Hematopoietic multipotent progenitor cell treated with erythropoietin and hydrocortisone succinate and interleukin-3 and kit ligand, for 6 days (in vitro differentiated cells): ENCODE measurements around the gene CAPG.
A peak's percentile ranks its signal among the peaks of the same experiment; 100 is the strongest.

Experiments
- DNase-seq: peaks from one replicate; pipeline ENCODE4 v3.0.0-alpha.2; 2015

The CAPG gene

DNA sequence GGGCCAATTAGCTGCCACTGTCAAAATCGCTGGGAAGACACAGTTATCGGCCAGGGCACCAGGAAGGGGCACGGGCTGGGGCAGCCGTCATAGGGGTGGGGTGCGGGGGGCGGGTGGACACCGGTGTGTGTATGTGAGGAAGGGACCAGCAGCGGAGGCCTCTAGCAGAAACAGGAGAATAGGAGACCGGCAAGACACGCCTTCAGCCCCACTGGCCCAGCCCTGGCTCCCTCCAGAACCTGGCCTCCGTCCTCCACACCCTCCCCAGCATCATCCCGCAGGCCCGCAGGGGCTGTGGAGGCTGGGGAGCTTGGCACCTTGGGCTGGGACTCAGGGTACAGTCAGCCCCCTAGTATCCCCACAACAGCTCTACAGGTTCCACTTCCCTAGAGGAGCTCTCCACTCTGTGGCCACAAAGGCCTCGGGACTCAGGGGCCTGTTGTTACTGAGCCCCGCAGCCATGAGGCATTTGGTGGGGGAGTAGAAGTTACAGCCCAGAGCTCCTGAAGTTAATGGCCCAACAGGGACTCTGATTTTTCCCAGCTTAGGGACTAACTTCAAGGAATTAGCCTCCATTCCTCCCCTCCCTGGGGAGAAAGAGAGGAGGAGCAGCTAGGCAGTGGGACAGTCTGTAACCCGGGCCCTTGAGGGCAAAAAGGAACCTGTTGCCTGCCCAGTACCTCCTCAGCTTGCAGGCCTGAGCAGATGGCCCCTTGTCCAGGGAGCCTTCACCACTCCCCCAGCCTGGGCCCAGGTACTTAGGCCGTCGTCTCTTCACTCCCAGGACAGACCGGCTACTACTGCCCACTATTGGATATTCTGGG lies 28.2 kb upstream of the CAPG start:
- peak; percentile 33 for DNase-seq

DNA sequence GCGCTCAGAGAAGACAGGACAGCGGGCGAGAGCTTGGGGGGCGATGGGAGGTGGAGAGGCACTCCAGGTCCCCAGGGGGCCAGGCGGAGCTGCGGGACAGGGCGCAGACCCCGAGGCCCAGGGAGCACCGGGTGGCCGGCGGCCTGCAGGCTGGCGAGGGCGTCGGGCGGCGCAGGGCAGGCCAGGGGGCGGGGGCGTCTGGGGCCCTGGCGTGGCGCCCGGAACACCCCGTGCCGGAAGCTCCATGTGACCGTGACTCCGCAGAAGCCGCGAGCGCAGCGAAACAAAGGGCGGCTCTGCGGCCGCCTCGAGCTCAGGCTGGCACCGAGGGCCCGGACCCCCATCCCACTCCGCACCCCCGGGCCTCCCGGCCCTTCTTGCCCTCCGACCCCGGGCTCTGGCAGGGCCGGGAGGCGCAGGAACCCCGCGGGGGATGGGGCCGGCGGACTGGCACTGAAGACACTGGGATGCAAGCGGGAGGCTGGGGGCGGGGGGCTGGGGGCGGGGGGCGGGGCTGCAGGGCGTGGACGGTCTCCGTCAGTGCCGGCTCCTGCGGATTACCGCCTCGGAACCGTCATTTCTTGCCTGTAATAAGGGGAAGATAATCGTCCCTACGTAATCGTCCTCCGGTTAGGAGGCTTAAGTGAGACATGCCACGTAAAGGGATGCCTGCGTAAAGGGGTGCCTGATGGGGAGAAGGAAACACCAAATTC lies 27.5 kb upstream of the CAPG start:
- peak; percentile 94 for DNase-seq

DNA sequence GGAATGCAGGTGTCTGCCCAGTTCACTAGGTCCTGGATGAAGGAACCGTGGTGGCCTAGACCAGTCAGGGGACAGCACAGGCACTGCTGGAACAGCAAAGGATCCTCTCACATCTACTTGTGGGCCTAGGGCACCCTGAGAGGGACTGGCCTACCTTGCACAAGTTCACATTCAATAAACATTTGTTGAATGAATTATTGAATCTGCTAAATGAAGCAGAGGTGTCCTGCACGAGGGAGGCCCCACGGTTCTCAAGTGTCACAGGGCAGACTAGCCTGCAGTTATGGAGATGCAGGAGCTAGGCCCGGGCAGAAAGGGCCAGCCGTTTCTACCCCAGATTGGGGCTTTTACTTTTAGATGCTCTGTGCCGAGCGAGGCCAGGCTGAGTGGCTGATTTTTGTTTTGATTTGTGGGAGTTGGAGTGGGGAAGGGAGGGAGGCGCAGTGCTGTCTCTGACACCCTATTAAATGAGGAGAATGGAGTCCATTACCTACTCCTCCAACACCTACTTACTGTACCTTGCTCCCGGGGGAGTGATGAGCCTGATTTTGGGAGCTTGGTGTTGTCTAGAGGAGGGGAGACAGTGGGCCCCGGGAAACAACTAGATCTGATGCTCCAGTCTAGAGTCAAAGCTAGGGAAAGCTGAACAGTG lies 26.8 kb upstream of the CAPG start:
- DNase-seq: peak; percentile 47

DNA sequence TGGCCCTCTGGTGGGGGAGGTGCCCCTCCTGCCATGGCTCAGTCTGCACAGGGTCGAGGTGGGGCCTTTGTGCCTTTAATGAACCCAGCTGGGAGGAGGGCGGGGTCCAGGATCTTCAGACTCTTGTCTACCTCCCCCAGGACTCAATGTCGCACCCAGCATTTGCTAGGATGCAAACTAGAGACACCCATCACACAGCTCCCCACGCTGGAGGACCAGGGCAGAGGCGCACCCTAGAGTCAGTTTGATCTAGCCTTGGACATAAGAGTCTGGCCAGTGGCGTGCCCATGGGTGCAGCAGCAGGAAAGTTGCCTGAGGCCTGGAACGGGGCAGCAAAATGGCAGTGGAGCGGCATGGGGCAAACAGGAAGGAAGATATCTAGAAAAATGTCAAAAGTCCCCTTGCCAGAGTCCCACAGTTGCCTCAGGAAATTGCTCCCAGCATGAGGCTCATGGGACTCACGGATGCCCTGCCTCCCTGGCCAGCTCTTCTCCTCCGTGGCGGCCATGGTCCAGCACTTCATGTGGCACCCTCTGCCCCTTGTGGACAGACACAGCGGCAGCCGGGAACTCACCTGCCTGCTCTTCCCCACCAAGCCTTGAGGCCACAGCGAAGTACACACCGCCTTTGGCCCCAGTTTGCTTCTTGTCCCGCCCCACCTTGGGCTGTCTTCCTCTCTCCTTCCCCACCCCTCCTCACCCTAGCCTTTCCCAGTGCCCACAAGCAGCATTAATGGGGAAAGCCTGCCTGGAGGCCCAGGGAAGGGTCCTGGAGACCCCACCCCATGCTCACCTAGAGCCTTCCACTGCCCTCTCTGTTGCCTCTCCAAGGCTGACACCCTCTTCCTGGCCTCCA lies 26.0 kb upstream of the CAPG start:
- peak; percentile 51 for DNase-seq

DNA sequence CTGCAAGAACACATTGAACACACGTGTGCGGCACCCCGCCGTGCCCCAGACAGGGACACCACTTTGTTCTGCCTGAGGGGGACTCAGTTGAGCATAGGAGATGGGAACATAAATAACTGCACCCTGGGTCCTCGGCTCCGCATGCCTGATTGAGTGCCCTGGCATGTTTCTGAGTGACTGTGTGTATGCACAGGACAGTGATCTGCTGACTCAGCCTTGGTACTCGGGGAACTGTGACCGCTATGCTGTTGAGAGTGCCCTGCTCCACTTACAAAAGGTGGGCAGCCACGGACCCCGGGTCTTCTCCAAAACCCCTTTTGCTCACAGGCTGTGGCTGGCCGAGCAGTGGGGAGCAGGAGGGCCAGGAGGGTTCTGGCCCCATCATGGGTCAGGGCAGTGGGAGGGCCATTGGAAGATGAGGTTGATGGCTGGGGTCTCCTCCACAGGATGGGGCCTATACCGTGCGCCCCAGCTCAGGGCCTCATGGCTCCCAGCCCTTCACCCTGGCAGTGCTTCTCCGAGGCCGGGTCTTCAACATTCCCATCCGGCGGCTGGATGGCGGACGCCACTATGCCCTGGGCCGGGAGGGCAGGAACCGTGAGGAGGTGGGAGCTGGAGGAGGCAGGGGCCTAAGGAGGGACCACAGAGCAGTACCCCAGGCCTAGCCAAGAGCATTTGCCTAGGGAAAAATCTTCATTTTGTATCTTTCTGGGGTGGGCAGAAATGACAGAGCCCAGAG lies 25.2 kb upstream of the CAPG start:
- no peak for DNase-seq

DNA sequence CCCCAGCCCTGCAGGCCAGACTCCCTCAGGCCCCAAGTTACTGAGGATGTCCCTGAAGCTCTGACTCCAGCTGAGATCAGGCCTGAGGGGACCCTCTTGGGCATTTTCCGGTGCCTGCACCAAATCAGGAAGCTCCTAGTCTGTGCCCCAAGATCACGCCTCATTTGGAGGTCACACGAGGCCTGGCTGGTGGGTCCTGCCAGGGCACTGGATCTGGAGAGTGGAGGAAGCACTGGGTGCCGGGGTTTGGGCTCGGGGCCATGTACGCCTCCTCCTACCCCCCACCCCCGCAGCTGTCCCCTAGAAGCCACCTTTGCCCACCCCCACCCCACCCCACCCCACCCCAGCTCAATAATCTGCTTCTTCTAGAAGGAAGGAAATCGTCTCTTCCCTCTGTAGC lies 24.5 kb upstream of the CAPG start:
- DNase-seq: no peak

DNA sequence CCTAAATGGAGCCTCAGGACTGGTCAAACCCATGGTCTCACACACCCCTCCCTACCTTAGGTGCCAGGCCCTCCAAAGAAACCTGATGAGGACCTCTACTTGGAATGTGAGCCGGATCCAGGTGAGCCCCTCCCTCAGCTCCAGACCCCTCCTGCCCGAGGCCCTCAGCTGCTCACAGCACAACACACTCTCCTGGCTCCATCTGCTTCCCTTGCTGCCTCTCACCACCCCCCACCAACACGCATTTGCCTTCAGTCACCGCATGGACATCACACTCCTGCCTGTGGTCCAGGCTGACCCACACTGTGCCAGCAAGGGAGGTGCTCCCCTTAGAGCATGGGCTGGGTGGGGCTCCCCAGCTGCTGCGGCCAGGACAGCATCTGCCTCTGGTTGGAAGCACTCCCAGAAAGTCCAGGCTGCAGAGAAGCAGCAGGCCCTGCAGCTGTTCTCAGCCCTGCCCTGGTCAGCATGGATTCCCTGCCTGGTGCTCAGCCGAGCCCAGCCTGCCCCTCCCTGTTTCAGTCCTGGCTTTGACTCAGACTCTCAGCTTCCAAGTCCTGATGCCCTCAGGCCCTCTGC lies 23.4 kb upstream of the CAPG start:
- DNase-seq: peak; percentile 45

DNA sequence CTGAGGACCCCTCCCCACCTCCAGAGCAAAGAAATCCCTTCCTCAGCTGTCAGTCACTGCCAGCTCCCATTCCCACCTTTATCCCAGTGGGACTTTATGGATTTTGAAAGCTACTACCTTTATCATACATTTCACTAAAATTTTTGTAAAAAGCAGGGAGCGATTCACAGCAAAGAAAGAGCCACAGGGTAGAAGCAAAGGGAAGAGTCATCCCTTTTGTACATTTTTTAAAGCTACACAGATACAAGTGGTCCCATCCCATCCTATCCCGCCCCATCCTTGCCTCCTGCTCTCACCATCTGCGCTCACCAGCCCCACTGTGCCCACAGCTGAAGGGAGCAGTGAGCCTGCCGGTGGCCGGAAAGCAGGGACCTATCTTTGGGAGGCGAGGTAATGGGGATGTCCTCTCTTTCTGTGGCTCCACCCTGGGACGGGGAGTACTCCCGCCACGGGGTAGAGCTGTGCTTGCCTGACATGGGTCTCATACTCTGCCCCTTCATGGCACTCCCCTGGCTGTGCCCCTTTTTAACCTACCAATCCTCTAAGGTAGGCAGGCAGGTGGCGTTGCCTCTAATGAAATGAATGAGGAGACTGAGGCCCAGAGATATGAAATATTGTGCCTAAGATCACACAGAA lies 21.5 kb upstream of the CAPG start:
- DNase-seq: no peak

DNA sequence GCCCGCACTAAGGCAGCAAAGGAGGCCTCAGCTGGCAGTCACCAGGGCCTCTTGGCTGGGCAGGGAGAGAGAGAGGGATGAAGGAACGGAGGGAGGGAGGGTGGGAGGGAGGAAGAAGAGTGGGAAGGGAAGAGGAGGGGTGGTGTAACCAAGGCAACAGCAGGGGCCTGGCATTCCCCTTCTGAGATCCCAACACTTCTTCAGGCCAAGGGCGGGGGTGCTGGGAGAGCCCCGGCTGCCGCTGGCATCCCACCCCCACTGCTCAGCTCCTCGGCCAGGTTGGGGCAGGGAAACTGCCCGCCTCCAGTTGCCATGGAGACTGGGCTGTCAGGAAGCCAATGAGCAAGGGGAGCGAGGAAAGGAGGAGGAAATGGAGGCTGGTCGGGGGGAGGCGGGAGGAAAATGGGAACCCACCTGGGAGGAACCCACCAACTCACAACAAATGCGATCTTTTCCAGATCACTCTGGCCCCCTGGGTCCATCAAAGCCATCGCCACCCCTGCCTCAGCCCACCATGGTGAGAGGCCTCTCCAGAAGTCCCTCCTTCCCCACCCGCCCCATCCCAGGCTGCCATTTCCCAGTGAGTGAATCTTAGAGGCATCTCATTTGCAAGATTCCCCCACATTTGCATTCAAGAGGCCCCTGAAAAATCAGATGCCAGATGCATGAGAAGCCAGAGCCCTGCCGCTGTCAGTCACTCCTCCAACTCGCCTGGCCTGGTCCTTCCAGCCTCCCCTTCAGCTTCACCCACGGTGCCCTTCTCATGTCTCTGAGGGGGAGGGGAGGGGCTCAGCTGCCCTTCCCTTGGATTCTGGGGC lies 20.8 kb upstream of the CAPG start:
- no peak for DNase-seq

DNA sequence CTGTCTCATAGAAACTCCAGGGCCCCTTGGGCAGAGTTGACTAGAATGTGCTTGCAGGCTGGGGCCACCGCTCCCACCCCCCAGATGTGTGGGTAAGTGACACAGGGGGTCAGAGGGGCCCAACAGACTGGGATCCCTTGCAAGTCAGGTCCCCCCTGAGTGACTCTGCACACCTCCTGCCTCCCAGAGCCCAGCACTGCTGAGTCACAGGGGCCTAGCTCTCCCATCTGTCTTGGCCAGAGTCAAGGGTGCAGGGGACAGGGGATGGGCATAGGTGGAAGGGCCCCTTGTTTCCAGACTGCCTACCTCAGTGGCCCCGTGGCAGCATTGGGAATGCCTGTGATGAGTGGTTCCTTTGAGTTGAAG lies 19.7 kb upstream of the CAPG start:
- no peak for DNase-seq

DNA sequence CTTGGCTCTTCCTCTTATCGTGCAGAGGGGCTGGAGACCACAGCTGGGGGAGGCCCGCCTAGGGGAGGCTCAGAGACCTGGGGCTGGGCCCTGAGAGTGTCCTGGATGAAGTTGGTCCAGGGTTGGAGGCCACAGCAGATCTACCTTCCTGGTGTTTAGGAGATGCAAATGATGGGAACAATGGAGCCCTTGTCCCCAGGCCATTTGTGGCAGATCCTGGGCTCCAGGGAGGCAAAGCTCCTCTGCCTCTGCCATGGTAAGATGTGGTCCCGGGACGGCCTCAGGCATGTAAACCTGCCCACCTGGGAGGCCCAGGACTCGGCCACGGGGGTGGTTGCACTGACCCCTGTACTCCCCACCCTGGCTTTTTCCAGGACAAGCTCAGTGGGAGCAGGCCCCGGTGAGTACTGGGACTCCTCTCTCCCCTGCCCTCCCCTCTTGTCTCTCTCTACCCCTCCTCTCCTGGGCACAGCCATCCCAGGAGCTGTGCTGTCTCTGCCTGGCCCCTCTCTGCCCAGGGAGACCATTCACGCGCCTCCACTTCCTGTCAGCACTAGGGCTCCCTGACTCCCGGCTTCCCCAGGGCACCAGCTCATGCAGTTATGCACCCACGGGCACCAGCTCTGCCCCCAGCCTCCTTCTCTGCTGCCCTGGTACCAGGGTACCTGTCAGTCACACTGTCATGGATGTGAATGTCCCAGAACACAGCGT lies 19.2 kb upstream of the CAPG start:
- no peak for DNase-seq

DNA sequence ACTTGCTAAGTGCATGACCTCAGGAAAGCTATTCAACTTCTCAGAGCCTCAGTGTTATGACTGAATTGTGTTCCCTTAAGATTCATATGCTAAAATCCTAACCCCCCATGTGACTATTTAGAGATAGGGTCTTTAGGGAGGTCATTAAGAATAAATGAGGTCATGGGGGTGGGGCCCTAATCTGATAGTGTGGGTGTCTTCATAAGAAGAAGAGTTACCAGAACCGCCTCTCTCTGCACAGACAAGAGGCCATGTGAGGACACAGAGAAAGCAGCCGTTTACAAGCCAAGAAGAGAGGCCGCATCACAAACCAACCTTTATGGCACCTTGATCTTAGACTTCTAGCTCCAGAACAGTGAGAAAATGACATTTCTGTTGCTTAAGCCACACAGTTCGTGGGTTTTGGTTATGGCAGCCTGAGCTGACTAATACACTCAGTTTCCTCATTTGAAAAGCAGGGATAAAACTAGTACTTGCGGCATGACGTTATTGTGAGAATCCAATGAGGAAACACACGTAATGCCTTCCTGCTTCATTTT lies 18.2 kb upstream of the CAPG start:
- peak; percentile 75 for DNase-seq

DNA sequence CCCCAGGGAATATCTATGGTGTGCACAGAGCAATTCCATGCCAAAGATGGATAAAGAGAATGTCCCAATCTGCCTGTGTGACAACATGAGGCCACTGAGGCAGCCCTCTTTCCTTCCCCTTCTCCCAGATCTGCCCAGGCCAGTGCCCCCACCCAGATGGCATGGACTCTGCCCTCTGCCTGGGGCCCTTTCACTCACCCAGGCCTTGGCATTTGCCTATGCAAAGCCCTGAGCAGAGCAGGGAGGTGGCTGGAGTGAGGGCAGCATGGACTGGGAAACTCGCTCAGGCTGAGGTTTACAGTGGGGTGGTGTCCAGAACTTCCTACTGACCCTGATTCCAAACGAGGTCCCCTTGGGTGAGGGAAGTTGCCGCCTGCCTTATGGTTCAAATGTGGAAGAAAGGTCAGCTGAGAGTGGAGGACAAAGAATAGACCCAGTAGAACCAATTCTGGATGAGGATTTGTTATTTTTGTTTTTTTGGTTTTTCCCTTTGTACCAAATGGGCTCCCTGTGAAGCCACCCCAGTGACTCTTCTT lies 17.2 kb upstream of the CAPG start:
- DNase-seq: no peak

DNA sequence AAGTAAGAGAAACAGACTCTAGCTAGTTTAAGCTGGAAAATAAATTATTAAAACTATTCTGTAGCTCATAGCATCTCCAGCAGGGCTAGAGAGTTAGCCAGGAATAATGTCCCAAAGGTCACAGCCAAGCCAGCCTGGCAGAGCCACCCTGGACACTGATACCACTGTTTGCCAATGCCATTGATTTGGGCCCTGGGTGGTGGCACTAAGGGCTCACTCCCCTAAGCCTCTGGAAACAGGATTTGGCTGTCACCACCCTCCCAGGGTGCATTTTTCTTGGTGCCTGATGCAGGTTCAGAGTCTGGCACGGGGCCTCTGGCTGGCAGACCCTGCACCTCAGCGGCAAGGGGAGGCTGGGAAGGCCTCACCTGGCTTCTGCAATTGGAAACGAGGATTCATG lies 15.4 kb upstream of the CAPG start:
- no peak for DNase-seq

DNA sequence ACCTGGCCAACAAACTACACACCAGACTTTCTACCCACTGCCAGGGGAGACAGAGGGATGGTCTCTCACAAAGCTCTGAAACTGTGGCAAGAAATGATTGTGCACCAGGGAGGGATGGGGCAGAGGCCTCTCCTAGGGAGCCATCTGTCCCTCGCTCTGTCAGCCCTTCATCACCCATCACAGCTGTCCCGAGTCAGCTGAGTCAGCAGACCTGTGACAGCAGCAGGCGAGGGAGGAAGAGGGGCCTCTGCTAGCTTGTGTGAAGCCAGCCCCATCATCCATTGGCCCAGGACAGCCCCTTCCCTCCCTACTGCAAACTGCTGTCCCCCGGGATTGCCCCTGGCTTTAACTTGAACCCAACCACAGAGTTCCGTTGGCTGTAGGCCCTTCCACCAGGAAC lies 13.4 kb upstream of the CAPG start:
- DNase-seq: no peak

DNA sequence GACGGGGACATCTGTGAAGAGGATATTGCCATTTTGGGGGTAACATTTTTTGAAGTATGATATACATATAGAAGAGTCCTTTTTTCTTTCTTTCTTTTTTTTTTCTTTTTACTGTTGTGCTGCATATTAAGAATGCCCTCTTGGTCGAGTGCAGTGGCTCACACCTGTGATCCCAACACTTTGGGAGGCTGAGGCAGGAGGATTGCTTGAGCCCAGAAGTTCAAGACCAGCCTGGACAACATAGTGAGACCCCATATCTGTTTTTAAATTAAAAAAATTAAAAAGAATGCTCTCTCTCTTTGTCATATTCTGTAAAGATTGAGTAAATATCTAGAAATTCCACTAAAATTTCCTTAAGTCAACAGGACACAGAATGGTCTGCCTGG lies 11.9 kb upstream of the CAPG start:
- DNase-seq: no peak

DNA sequence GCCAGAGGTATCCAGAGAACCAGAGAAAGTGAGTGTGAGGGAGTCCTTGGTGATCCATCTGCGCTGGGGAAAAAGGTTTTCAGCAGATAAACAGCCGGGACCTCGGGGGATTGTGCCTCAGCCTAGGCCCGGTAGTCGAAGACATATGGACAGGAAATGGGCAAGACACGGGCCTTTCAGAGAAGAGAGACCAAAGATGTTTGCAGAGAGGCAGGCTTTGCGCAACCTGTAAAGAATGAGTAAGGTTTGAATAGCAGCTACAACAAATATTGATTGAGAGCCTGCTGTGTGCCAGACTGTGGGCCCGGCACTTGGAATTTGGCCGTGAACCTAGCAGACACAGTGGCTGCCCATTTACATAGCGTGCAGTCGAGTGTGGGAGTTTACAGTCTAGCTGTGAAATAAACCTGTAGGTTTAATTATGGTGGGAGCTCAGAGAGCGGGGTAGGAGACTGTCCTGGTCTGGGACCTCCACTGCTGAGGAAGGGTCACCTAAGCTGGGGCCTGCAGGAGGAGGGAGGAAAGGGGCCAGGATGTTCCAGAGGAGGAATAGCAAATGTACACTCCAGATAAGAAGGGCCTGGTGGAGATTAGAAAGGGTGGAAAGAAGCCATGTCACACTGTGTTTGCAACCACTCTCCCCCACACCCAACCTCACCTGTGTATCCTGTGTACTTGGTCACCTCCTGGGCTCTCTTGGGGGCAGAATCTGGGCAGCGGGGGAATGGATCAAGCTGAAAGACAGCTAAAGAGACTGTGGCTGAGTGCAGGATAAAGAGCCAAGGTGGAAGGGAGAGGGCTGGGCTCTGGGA lies 11.3 kb upstream of the CAPG start:
- DNase-seq: no peak

DNA sequence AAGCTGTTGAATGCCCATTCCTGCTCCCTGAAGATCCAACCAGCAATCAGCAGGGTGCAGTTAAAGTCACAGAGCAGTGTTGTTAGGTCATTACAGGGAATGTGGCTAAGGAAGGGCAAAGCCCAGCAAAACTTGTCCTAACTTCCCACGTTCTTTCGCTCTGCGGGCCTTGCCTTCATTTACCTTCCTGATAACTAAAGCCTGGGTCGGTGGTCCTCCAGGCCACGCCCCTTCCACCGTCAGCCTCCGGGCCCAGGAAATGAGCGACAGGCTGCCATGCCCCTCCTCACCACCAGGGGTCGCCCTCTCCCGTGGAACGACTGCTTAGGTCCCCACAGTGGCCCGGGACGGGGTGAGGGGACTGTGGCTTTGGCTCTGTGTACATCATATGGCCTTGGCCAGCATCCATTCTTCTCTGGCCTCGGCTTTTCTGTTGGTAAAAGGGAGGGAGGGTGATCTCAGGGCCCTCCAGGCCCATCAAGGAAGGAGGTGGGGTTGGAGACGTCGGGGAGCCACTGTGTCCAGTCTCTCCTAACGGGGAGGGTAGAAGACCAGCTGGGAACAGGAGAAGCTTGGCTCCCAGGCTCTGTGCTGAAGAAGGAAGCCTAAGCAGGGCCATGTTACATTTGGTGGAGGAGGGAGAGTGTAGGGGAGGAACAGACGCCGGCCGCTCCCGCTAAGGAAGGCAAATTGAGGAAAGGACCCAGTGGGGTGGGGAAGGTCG lies 10.5 kb upstream of the CAPG start:
- DNase-seq: peak; percentile 93
